HG02759 (cell line): ENCODE results near the gene CPNE7.
"Not testable (repeated sequence)": the region's sequence is repeated elsewhere in the genome, so short reads cannot be mapped to it uniquely, and the experiment has no call there.

Experiments used
- ATAC-seq: cut with Tn5 transposase; IDR thresholded peaks from one replicate; pipeline ENCODE4 v1.9.1; 2021; ENCODE audit warnings: mild to moderate bottlenecking, moderate library complexity; ENCODE audit not compliant: unreplicated experiment

The CPNE7 gene

DNA sequence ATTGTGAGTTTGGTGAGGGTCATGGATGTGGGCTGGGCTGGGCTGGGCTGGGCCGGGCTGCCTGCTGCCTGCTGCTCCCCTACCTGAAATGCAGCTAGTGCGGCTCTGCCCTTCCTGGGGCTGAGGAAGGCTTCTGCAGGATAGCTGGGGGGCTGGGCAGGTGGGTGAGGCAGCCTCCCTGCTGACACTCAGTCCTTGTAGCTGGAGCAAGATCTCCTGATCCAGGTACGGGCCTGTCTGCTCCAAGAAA is 10.4 kb upstream of the CPNE7 start:
- no peak for ATAC-seq

DNA sequence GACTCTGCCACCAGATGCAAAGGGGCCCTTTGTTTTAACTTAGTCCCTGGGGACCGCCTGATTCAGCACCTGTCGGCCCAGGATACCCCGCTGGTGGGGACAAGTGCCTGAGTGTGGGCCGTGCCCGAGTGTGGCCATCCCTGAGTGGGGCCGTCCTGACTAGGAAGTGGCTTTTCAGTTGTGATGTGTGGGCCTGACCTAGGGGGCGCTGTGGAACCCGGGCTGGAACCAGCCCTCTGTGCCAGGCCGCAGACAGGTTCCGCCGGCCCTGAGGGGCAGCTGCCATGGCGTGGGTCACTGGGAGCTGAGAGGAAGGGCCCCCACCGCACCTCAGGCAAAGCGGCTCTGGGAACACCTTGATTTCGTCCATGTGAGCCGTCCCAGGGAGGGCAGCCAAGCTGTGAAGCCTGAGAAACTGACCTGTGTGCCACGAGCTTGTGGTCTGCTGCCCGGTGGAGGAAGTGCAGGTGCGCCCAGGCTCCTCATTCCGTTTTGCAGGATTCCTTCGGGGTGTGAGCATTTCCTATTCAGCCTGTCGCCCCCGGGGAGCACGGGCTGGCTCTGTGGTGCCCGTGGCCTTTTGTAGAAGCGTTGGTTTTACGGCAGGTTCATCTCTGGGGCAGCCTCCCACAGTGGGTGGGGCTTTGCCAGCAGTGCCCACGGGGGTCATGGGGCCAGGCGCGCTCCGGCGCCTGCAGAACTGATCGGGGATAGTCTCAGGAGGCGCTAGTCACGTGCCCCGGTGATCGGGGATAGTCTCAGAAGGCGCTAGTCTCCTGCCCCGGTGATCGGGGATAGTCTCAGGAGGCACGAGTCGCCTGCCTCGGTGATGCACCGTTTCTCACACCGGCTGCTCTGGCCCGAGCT is 9.8 kb upstream of the CPNE7 start:
- no peak for ATAC-seq

DNA sequence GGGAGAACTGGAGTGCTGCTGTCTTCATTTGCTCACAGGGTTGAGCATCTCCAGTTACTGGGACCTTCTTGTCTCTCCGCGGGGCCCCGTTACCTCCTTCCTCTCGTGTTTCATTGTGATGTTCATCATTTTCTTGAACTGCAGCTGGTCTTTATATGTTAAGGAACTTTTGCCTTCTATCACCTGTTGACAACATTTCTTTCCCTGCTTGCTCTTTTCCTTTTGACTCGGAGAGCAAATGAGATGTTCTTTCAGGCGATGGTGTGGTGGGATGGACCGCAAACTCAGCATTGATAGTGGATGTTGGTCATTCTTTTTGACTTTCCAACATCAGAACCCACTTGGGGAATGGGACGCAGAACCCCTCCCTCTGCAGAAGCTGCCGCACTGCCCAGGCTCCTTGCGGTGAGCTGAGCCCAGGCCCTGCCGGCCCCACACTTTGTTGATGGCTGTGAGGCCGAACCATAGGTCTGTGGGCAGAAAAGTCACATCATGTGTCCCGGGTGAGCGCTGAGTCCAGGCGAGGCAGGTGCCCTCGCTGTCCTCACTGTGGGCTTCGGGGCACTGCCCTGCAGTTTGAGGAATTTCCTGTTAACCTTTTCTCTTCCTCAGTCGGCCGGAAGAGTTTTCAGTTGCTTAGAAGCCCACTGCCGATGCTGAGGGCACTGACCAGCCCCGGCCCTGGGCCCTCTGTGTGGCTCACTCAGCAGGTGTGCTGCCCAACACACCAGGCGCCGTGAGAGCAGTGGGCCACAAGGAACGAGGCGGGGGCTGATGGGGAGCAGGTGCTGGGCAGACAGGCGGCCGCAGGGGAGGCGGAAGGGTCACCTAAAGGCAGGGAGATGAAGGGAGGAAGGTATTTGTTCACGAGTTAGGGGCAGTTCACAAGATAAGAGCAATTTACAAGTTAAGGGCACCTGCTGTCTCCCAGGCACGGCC is 7.6 kb upstream of the CPNE7 start:
- ATAC-seq: no peak

DNA sequence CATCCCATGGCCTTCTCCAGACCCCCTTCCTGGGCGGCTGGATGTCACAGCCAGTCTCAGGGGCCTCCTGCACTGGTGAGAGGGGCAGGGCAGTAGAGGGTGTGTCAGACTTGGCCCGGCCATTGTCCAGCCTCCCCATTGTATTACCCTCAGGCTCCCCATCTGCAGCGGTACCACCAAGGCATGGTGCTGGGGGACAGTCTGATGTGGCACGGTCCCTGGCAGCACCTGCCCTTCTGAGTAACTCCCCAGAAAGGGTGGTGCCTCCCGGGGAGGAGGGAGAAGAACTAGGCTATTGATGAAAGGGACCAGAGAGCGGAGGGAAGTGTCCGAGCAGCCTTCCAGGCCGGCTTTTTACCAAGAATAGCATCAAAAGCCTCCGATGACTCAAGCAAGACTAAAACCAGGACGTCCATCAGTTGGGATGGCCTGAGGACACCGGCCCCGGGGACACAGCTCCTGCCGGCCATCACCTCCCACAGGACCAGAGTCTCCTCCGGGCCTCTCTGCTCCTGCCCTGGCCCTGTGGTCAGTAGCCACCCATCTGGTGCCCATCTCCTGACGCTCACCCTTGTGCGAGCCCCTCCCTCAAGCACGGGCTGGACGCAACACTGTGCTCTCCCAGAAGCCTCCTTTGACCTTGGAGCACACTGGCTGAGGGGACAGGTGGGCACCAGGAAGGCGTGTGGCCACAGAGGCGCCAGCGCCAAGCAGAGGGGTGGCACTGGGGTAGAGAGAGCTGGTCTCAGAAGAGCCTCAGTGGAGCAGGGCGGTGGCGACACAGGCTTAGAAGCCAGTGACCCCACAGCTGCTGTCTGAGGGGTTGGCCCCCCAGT is 5.8 kb upstream of the CPNE7 start:
- ATAC-seq: no peak

DNA sequence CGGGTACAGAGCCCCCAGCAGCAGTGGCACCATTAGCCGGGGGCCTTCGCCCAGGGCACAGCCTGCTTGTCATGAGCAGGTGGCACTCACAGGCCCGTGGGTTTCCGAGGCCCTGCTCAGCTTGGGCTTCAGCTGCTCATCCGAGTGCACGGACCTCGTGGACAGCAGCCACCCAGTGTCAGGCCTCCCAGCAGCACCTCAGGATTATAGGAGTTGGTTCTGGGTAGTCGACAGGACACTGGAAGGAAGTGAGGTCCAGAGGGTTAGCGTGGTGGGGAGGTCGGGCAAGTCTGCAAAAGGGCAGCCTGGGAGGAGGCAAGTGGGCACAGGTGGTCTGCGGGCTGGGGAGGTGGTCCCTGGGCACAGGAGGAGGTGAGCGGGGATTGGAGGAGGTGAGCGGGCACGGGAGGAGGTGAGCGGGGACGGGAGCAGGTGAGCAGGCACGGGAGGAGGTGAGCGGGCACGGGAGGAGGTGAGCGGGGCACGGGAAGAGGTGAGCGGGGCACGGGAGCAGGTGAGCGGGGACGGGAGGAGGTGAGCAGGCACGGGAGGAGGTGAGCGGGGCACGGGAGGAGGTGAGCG is 5.1 kb upstream of the CPNE7 start:
- no peak for ATAC-seq

DNA sequence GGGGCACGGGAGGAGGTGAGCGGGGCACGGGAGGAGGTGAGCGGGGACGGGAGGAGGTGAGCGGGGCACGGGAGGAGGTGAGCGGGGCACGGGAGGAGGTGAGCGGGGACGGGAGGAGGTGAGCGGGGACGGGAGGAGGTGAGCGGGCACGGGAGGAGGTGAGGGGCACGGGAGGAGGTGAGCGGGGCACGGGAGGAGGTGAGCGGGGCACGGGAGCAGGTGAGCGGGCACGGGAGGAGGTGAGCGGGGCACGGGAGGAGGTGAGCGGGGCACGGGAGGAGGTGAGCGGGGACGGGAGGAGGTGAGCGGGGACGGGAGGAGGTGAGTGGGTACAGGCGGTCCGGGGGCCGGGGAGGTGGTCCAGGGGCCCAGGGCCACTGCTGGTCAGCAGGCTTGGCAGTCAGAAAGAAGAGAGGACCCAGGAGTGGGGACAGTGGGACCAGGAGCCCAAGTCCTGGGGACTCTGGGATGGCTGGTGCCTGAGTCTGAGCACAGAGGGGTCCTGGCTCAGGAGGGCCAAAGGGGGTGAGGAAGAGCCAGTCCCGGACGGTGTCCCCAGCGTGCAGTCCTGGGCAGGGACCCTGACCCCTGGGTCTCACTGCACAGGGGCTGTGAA is 4.5 kb upstream of the CPNE7 start:
- not testable (repeated sequence) for ATAC-seq

DNA sequence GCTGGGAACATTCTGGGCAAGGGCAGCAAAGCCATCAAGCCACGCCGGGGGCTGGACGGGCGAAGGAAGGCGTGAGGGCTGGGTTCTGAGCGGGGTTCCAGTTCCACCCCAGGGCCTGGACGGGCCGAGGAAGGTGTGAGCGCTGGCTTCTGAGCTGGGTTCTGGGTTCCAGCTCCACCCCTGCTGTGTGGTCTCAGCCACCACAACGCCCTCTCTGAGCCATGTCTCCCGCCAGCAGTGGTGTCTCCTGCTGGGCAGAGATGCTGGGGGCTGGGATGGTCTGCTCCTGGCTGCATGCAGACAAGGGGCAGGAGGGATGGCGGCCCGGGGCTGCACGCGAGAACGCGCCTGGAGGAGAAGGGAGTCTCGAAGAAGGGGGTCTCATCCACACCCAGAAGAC is 3.9 kb upstream of the CPNE7 start:
- no peak for ATAC-seq

DNA sequence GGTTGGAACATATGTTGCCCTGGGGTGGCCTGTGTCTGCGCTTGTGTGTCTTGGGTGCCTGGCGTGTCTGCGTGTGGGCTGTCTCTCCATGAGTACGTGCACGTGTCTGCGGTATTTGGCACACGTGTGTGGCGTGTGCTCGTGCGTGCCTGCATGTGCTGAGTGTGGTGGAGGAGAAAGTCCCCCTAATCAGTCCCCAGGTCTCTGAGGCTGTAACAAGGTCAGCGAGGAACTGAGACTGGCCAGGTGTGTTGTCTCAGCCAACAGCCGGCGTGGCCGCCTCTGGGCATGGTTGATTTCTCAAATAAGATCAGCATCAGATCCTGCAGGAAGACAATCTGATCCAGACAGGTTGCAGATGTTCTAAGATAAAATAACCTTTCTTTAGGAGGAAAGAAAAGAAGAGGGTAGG is 3.5 kb upstream of the CPNE7 start:
- no peak for ATAC-seq

DNA sequence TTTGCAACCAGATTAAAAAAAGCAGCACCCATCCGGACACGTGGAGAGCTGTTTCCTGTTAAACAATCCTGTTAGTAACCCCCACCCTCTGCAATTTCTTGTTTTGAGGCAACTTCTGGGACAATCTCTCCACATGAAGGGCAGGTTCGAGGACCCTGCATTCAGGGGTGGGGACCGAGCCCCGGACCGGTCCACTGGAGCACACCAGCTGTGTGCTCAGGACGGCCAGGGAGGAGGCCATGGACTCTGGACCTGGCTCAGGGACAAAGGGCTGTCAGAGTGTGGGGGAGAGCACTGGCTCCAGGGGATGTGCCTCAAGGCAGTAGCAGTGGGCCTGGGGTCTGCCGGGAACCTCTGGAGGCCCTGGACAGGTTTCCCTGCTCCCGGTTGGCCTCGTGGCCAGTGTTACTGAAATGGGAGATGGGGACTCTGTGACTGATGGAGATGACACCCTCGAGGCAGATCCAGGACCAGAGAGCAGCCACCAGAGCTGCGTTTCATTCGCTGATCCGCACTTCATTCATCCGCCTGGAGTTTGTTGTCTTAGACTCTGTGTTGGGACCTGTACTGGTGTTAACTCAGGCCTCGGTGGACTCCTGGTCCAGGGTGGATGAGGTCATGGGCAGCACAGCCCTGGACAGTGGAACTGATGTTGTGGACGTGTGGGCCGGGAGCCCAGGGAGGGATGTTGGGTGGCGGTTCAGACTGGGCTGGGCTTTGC is 2.9 kb upstream of the CPNE7 start:
- ATAC-seq: no peak

DNA sequence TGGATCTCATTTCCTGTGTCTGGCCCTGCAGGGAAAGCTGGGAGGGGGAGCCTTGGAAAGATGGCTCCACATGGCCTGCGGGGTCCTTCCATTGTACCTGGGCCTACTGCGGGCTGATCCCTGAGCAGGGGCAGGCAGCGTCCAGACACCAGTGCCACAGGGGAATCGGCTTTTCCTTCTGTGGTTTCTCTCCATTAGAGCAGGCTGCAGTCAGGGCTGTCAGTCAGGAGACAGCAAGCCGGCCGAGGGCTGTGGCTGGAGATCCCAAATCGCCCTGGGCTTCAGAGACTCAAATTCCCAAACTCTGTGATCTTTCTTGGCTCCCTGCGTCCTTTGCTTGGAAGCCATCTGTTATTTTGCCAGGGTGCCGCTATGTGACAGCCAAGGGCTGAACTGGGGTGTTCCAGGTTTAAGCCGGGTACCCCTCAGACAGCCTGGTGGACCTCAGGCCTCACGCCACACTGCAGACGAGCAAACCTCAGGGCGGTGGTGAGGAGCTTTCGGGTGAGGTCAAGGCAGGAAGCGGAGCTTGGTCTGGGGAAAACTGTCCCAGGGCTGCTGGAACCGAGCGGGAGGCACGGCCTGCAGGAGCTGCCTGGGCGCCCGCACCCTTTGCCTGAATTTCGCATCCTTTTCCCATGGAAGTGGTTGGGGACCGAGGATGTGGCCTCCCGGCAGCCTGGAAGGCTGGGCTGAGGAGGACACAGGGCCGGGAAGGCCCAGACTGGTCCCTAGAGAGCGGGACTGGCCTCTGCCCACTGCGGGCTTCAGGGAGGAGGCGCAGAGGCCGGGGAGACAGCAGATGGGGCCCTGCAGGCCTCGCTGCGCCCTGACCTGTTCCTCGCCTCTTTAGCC is 1.5 kb upstream of the CPNE7 start:
- no peak for ATAC-seq

DNA sequence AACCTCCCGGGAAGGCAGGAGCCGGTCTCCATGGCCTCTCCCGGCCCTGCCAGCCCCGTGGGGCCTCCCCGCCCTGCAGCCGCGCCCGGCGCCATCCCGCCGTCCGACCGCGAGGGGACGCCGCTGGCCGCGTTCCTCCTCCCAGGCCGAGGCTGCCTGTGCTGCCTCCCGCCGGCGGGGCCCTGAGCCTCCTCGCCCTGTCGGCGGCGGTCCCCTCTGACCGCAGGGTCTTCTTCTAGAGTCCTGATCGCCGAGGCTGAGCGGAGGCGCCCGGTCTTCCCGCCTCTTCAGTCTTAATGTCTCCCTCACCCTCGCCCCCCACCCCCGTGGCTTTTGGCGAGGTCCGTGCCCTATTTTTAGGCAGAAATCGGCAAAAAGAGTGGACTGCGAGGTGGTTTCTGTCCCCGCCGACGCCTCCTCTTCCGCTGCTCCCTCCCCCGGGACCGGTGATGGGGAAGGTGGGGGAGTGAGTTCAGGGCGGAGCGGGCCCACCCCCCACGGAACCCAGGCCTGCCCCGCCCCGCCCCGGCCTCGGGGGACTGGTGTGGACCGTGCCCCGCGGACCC is 794 bp upstream of the CPNE7 start:
- ATAC-seq: peak; percentile 55

DNA sequence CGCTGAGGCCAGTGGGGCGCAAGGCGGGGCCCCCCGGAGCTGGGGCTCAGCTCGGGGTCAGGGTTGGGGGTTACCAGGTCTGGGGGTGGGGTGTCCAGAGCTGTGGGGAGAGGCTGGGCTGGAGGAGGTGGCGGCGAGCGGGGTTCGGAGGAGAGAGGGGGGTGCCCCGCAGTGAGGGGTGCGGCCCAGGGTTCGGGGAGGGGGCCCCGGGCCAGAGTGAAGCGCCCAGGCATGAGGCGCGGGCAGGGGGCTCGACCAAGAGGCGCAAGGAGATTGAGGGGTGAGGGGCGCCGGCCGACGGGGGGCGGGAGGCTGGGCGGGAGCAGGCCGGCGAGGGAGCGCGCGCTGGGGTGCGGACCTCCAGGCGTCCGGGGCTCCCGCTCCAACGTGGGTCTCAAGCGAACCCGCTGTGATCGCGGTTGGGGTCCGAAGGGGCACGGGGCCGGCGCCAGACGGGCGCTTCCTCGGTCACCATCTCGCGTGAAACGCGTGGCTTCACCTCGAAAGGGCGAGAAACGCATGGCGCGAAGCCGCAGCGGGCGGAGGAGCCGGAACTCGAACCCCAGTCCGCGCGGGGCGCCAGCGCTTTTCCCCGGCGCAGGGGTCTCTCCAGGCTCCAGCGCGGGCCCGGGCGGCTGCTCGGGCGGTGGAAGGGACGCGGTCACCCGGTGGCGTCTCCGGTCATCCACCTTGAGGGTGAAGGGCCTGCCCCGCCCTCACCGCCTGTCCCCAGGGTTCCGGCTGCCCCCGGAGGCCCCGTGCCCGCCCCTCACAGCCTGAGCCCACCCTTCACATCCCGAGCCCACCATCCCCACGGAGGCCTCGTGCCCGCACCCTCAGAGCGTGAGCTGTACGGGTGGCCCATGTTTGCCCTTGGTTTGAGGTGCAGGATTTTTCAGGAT is 846 bp downstream of the CPNE7 start:
- no peak for ATAC-seq

DNA sequence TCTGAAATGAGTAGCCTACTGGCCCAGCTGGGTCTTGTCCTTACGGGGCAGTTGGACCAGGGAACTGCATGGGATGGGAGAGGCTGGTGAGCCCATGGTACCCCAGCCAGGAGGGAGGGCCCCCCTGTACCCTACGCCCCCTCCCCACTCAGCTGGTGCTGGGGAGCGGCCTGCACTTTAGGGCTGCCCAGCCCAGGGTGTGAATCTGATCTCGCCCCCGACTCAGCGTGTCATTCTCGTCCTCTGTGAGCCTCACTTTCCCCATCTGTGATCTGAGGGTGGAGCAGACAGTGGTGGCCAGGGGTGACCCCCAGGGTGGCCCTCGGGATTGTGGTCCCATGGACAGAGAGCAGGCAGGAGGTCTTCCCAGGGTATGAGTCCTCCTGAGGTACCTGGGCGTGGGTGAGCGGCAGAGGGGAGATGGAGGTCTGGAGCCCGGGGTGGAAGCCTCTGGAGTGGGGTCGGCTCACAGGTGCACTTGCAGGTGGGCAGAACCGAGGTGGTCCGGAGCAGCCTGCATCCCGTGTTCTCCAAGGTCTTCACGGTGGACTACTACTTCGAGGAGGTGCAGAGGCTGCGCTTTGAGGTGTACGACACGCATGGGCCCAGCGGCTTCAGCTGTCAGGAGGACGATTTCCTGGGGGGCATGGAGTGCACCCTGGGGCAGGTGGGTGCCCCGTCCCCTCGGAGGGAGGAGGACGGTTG is 1.6 kb downstream of the CPNE7 start:
- ATAC-seq: no peak

DNA sequence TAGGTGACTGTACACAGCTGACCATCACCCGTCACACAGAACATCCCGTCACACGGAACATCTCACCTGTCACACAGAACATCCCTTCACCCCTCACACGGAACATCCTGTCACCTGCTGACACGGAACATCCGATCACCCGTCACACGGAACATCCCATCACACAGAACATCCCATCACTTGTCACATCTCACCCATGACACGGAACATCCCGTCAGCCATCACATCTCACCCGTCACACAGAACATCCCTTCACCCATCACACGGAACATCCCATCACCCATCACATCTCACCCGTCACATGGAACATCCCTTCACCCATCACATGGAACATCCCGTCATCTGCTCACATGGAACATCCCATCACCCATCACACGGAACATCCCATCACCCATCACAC is 3.8 kb downstream of the CPNE7 start:
- ATAC-seq: no peak

DNA sequence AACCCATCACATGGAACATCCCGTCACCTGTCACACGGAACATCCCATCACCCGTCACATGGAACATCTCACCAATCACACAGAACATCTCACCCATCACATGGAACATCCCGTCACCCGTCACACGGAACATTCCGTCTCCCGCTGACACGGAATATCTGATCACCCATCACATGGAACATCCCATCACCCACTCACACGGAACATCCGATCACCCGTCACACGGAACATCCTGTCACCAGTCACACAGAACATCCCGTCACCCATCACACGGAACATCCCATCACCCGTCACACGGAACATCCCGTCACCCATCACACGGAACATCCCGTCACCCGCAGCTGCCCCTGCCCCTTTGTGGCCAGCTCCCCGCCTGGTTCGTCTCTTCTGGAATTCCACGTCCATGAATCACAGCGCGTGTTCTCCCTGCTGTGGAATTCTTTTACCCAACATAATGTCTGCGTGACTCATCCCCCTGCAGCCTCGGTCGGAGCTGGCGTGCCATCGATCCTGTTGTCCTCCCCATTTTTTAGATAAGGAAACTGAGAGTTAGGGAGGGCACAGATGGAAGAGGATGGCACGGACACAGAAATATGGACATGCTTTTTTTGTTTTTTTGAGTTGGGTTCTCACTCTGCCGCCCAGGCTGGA is 5.6 kb downstream of the CPNE7 start:
- no peak for ATAC-seq

DNA sequence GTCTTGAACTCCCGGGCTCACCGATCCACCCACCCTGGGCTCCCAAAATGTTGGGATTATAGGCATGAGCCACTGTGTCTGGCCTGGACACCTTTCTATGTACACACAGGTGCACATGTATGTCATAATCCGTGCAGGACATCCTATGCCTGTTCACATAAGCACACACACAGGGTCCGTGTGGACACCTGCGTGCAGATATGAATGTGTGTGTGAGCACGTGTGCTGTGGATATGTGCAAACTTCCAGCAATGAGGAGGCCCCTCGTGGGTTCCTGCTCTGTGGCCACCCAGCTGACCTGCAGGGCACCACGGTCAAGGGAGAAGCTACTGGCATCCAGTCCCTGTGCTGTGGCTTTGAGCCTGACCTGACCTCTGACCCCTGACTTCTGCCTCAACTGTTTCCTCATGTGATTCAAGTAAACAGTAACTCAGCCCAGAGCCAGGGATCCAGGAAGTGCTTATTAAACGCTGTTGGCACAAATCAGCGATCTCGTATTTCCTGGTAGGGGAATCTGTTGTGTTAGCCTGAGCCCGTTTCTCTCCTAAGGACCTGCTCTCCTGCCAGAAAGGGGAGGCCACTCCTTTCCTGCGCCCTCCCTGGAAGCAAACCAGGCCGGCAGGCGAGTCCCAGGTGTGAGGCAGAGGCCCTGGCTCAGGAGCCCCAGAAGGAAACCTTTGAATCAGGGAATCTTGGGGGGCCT is 6.5 kb downstream of the CPNE7 start:
- ATAC-seq: no peak
